ENCODE data around the gene GDF7.

Gene GDF7

DNA sequence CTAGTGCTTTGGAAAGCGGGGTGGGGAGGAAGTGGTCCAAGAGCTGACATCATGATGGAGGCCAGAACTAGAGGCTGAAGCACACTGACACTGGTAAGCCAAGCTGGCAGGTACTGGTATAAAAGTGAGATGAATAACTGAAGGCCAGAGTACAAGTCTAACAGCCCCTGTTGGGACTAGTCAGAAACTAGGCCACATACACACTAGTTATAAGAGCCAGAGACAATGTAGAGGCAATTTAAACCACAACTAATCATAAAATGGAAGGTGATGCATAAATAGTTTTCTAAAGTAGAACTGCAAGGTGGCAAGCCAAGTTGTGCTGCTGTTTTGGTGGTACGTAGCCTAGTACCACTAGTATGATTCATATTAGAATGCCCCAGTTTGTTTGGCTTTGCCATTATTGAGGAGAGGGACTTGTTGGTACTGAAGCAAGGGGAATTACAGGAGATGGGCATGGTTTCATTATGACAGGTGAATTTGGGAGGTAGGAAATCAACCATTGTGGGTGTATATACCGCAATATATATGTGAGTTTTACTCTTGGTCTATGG, 57.6 kb downstream of the GDF7 start:
- Histone ChIP-seq H3K27ac (ENCODE audit: low read length) (no peak overlapping the region), H3K79me2 (ENCODE audit: insufficient read depth, low read length) (no peaks in the 10 kb centered on the region), H3K9ac (ENCODE audit: low read depth, low read length) (no peak overlapping the region), H3K36me3 (ENCODE audit: insufficient read depth, low read length) (no peaks in the 10 kb centered on the region), H3K4me1 (ENCODE audit: insufficient read depth, low read length) (no peaks in the 10 kb centered on the region), H3K4me3 (ENCODE audit: low read depth in 1 of 2, low read length in 2 of 2) (no peak overlapping the region), H3K9me3 (ENCODE audit: insufficient read depth, low read length, severe bottlenecking) (no peaks in the 10 kb centered on the region), H4K20me1 (ENCODE audit: insufficient read depth, low read length) (no peaks in the 10 kb centered on the region), H3K27me3 (ENCODE audit: insufficient read depth, low read length, poor library complexity) (no peaks in the 10 kb centered on the region), H2AFZ (ENCODE audit: low read depth, low read length) (no peak overlapping the region), H3K4me2 (ENCODE audit: insufficient read depth, low read length) (no peak overlapping the region)
- no peak for DNase-seq
- ATAC-seq (ENCODE audit: insufficient read depth, low read depth) = no peak
- TF ChIP-seq, protein P1, sequence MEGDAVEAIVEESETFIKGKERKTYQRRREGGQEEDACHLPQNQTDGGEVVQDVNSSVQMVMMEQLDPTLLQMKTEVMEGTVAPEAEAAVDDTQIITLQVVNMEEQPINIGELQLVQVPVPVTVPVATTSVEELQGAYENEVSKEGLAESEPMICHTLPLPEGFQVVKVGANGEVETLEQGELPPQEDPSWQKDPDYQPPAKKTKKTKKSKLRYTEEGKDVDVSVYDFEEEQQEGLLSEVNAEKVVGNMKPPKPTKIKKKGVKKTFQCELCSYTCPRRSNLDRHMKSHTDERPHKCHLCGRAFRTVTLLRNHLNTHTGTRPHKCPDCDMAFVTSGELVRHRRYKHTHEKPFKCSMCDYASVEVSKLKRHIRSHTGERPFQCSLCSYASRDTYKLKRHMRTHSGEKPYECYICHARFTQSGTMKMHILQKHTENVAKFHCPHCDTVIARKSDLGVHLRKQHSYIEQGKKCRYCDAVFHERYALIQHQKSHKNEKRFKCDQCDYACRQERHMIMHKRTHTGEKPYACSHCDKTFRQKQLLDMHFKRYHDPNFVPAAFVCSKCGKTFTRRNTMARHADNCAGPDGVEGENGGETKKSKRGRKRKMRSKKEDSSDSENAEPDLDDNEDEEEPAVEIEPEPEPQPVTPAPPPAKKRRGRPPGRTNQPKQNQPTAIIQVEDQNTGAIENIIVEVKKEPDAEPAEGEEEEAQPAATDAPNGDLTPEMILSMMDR (IDR thresholded peaks at IDR 0.05; ENCODE audit: borderline replicate concordance, extremely low read depth, low read length, poor library complexity, severe bottlenecking) = no peak
- TF ChIP-seq EZH2 (IDR thresholded peaks at IDR 0.05; ENCODE audit: borderline replicate concordance, low read depth, low read length, severe bottlenecking) = no peak

DNA sequence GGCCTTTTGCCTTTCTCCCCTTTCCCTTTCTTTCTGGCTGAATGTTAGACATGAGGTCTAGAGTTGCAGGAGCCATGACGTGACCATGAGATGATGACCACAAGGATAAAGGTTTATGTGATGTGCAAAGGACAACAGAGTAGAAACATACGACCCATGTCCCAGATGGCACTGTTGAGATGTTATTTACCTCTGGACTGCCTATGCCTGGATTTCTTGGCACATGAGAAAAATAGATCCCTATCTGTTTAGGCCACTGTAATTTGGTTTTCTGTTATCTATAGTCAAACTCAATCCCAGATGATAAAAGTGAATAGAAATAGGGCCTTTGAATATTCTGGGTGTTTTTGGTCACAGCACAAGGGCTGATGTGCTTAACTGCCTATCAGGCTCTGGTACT, 58.8 kb downstream of the GDF7 start:
- Histone ChIP-seq H3K4me3 (ENCODE audit: low read depth in 1 of 2, low read length in 2 of 2) (no peak overlapping the region), H3K4me1 (ENCODE audit: insufficient read depth, low read length) (no peaks in the 10 kb centered on the region)
- no peak for TF ChIP-seq EZH2 (IDR thresholded peaks at IDR 0.05; ENCODE audit: borderline replicate concordance, low read depth, low read length, severe bottlenecking)
- TF ChIP-seq, protein P1 (IDR thresholded peaks at IDR 0.05; ENCODE audit: borderline replicate concordance, extremely low read depth, low read length, poor library complexity, severe bottlenecking) = no peak

DNA sequence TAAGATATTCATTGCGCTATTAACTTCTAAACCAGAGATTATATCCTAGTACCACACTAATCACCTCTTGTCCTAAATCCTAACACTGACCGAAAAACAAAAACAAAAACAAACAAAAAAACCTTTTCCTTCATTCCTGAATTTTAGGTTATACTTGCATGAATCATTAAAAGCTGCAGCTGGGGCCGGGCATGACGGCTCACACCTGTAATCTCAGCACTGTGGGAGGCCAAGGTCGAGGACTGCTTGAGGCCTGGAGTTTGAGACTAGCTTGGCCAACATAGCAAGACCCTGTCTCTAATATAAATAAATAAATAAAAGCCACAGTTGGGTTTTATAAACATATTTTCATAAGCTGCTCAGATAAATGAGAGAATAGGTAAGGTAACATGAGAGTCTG, 60.0 kb downstream of the GDF7 start:
- Histone ChIP-seq H2AFZ (ENCODE audit: low read depth, low read length) (no peak overlapping the region), H3K9ac (ENCODE audit: low read depth, low read length) (no peak overlapping the region), H3K36me3 (ENCODE audit: insufficient read depth, low read length) (no peaks in the 10 kb centered on the region), H3K4me3 (ENCODE audit: low read depth in 1 of 2, low read length in 2 of 2) (no peak overlapping the region), H3K4me1 (ENCODE audit: insufficient read depth, low read length) (no peaks in the 10 kb centered on the region), H4K20me1 (ENCODE audit: insufficient read depth, low read length) (no peaks in the 10 kb centered on the region; the same call in 1 of the 2 replicates), H3K79me2 (ENCODE audit: insufficient read depth, low read length) (no peaks in the 10 kb centered on the region), H3K27ac (ENCODE audit: low read length) (no peak overlapping the region), H3K9me3 (ENCODE audit: insufficient read depth, low read length, severe bottlenecking) (no peaks in the 10 kb centered on the region), H3K27me3 (ENCODE audit: insufficient read depth, low read length, poor library complexity) (no peaks in the 10 kb centered on the region), H3K4me2 (ENCODE audit: insufficient read depth, low read length) (no peak overlapping the region)
- DNase-seq (no peak), ATAC-seq (ENCODE audit: insufficient read depth, low read depth) (no peak)
- TF ChIP-seq, protein P1 (IDR thresholded peaks at IDR 0.05; ENCODE audit: borderline replicate concordance, extremely low read depth, low read length, poor library complexity, severe bottlenecking) = no peak
- no peak for TF ChIP-seq EZH2 (IDR thresholded peaks at IDR 0.05; ENCODE audit: borderline replicate concordance, low read depth, low read length, severe bottlenecking)

More for the DNA sequence above, 58.8 kb downstream of the GDF7 start:
- Histone ChIP-seq H3K9me3 (ENCODE audit: insufficient read depth, low read length, severe bottlenecking) (no peaks in the 10 kb centered on the region), H3K27ac (ENCODE audit: low read length) (no peak overlapping the region), H3K27me3 (ENCODE audit: insufficient read depth, low read length, poor library complexity) (no peaks in the 10 kb centered on the region), H3K36me3 (ENCODE audit: insufficient read depth, low read length) (no peaks in the 10 kb centered on the region), H2AFZ (ENCODE audit: low read depth, low read length) (no peak overlapping the region), H3K79me2 (ENCODE audit: insufficient read depth, low read length) (no peaks in the 10 kb centered on the region), H4K20me1 (ENCODE audit: insufficient read depth, low read length) (no peaks in the 10 kb centered on the region), H3K9ac (ENCODE audit: low read depth, low read length) (no peak overlapping the region), H3K4me2 (ENCODE audit: insufficient read depth, low read length) (no peak overlapping the region)
- no peak for ATAC-seq (ENCODE audit: insufficient read depth, low read depth)
- DNase-seq = no peak
